ENCODE measurements around the gene IL24. TPM values are rescaled to one million over a fixed set of nuclear protein-coding genes. Genes with fewer than 3 reads are reported as not detected.

IL24 gene
- total and polyA plus RNA-seq, 3 donors from 2014 or later, result not detected

GRCh38 chr1:206941766-206942418 is 44.6 kb downstream of the IL24 start:
- Histone ChIP-seq H3K9me3 (no peaks in the 10 kb centered on the region), H3K4me1 (no peaks in the 10 kb centered on the region), H3K36me3 (ENCODE audit: low read depth, missing control alignments) (no peaks in the 10 kb centered on the region), H3K4me3 (no peak overlapping the region), H3K27ac (no peak overlapping the region), H3K27me3 (no peaks in the 10 kb centered on the region)
- WGBS, 2 donors, result 38 to 45% methylated on average over 6 of the region's 6 CpGs
- no peak for TF ChIP-seq CTCF (IDR thresholded peaks at IDR 0.05)
- TF ChIP-seq POLR2A (IDR thresholded peaks at IDR 0.05), result no peak
- intact Hi-C loops (cut with DNase I; ENCODE audit: low total_unique reads), result no loop called here
- no peak for DNase-seq

GRCh38 chr1:206944703-206945102 is 47.5 kb downstream of the IL24 start:
- no peak for TF ChIP-seq CTCF (IDR thresholded peaks at IDR 0.05)
- TF ChIP-seq POLR2A (IDR thresholded peaks at IDR 0.05), result no peak
- no peaks in the 10 kb centered on the region for H3K36me3 ChIP-seq (ENCODE audit: low read depth, missing control alignments)
- no peaks in the 10 kb centered on the region for H3K4me1 ChIP-seq
- intact Hi-C loops (cut with DNase I; ENCODE audit: low total_unique reads), result no loop called here
- H3K9me3 ChIP-seq, result no peaks in the 10 kb centered on the region
- H3K4me3 ChIP-seq, result no peak overlapping the region
- WGBS, 2 donors, result 66 to 69% methylated on average over 5 of the region's 5 CpGs
- H3K27me3 ChIP-seq, result no peaks in the 10 kb centered on the region
- H3K27ac ChIP-seq, result no peak overlapping the region
- DNase-seq, result no peak

- 93 to 100% methylated on average over 4 of the region's 4 CpGs for WGBS, 2 donors
- H3K4me1 ChIP-seq, result no peaks in the 10 kb centered on the region
- intact Hi-C loops (cut with DNase I; ENCODE audit: low total_unique reads), result no loop called here
- no peaks in the 10 kb centered on the region for H3K27me3 ChIP-seq
- H3K27ac ChIP-seq, result no peak overlapping the region
- no peaks in the 10 kb centered on the region for H3K36me3 ChIP-seq (ENCODE audit: low read depth, missing control alignments)
- H3K4me3 ChIP-seq, result no peak overlapping the region
- no peak for TF ChIP-seq CTCF (IDR thresholded peaks at IDR 0.05)
- H3K9me3 ChIP-seq, result no peaks in the 10 kb centered on the region
- DNase-seq, result no peak
Observed at GRCh38 chr1:206945779-206946178, 48.5 kb downstream of the IL24 start.

GRCh38 chr1:206946261-206946660 is 49.0 kb downstream of the IL24 start, which contains the start of gene PIGR:
Gene PIGR, minus strand, starts transcription at chr1:206946466. Its CDS starts 5,935 bp downstream, at chr1:206940531.
- H3K4me1 ChIP-seq, result no peaks in the 10 kb centered on the region
- no peak for DNase-seq
- H3K36me3 ChIP-seq (ENCODE audit: low read depth, missing control alignments), result no peaks in the 10 kb centered on the region
- H3K9me3 ChIP-seq, result no peaks in the 10 kb centered on the region
- intact Hi-C loops (cut with DNase I; ENCODE audit: low total_unique reads), result no loop called here
- 49 to 53% methylated on average over 4 to 7 of the region's 7 CpGs for WGBS, 2 donors
- H3K27ac ChIP-seq, result no peak within 1 kb of the TSS
- H3K27me3 ChIP-seq, result no peaks in the 10 kb centered on the region
- H3K4me3 ChIP-seq, result no peak within 1 kb of the TSS
- TF ChIP-seq POLR2A (IDR thresholded peaks at IDR 0.05), result no peak
- no peak for TF ChIP-seq CTCF (IDR thresholded peaks at IDR 0.05)

- TF ChIP-seq POLR2A (IDR thresholded peaks at IDR 0.05), result no peak
- TF ChIP-seq CTCF (IDR thresholded peaks at IDR 0.05), result no peak
Observed at GRCh38 chr1:206947255-206947654, 50.0 kb downstream of the IL24 start.

More at GRCh38 chr1:206947255-206947654, 50.0 kb downstream of the IL24 start:
- 88 to 94% methylated on average over 3 of the region's 3 CpGs for WGBS, 2 donors
- no peak for DNase-seq
- Histone ChIP-seq H3K36me3 (ENCODE audit: low read depth, missing control alignments) (no peaks in the 10 kb centered on the region), H3K9me3 (no peaks in the 10 kb centered on the region), H3K4me1 (no peaks in the 10 kb centered on the region), H3K4me3 (no peak overlapping the region), H3K27ac (no peak overlapping the region), H3K27me3 (no peaks in the 10 kb centered on the region)
- intact Hi-C loops (cut with DNase I; ENCODE audit: low total_unique reads), result no loop called here

Data from testis (tissue), 3 donors.